HEK293T (cell line): ENCODE data around the gene CCSER1.
"Not testable (repeated sequence)": the region's sequence is repeated elsewhere in the genome, so short reads cannot be mapped to it uniquely, and the experiment has no call there.

ENCODE experiments used
- ARNT ChIP-seq: fragments of 450-650 bp; IDR thresholded peaks from 2 replicates; pipeline ENCODE4 v1.6.1; 2017; ENCODE audit warnings: mild to moderate bottlenecking
- BHLHE40 ChIP-seq: fragments of 450-650 bp; IDR thresholded peaks from 2 replicates; pipeline ENCODE4 v1.6.1; 2016; ENCODE audit warnings: mild to moderate bottlenecking, moderate library complexity, borderline replicate concordance
- CTBP1 ChIP-seq: fragments of 450-650 bp; IDR thresholded peaks from 2 replicates; pipeline ENCODE4 v1.6.1; 2016; ENCODE audit warnings: borderline replicate concordance
- ELF4 ChIP-seq: fragments of 450-650 bp; IDR thresholded peaks from 2 replicates; pipeline ENCODE4 v1.6.1; 2017; ENCODE audit warnings: antibody characterized with exemption
- FOXA1 ChIP-seq: fragments of 450-650 bp; IDR thresholded peaks from 2 replicates; pipeline ENCODE4 v1.6.1; 2016; ENCODE audit warnings: mild to moderate bottlenecking
- FOXK2 ChIP-seq: fragments of 450-650 bp; IDR thresholded peaks from 2 replicates; pipeline ENCODE4 v1.6.1; 2016; ENCODE audit warnings: mild to moderate bottlenecking
- FOXM1 ChIP-seq: fragments of 450-650 bp; IDR thresholded peaks from 2 replicates; pipeline ENCODE4 v1.6.1; 2017; ENCODE audit warnings: mild to moderate bottlenecking, borderline replicate concordance
- LEF1 ChIP-seq: fragments of 450-650 bp; IDR thresholded peaks from 2 replicates; pipeline ENCODE4 v1.6.1; 2017; ENCODE audit warnings: mild to moderate bottlenecking, borderline replicate concordance
- PKNOX1 ChIP-seq: fragments of 450-650 bp; IDR thresholded peaks from 2 replicates; pipeline ENCODE4 v1.6.1; 2016
- SP1 ChIP-seq: fragments of 450-650 bp; IDR thresholded peaks from 2 replicates; pipeline ENCODE4 v1.6.1; 2017
- SUZ12 ChIP-seq: fragments of 450-650 bp; IDR thresholded peaks from 2 replicates; pipeline ENCODE4 v1.6.1; 2016; ENCODE audit warnings: mild to moderate bottlenecking
- TARDBP ChIP-seq: fragments of 450-650 bp; IDR thresholded peaks from 2 replicates; pipeline ENCODE4 v1.6.1; 2016
- ZNF384 ChIP-seq: fragments of 450-650 bp; IDR thresholded peaks from 2 replicates; pipeline ENCODE4 v1.6.1; 2016

GRCh38 chr4:90838859-90839258 lies 711.7 kb downstream of the CCSER1 start:
- TF ChIP-seq TARDBP, ELF4, ZNF384, SP1, FOXA1, BHLHE40, FOXK2, FOXM1, LEF1, SUZ12, CTBP1, PKNOX1, ARNT: not testable (repeated sequence)
